ENCODE data around the gene SIGLEC10. TPM values are rescaled to one million over a fixed set of nuclear protein-coding genes. Genes with fewer than 3 reads are reported as not detected.

Gene SIGLEC10
- total RNA-seq, 1 donor from 2014 or later = not detected

GRCh38 chr19:51361239-51361638 lies 56.2 kb downstream of the SIGLEC10 start:
- Histone ChIP-seq H3K27me3 (ENCODE audit: insufficient read depth, low read length) (no peaks in the 10 kb centered on the region), H3K27ac (ENCODE audit: low read depth, low read length) (no peak overlapping the region), H4K20me1 (ENCODE audit: insufficient read depth, low read length) (peaks cover 9% of the 10 kb centered on the region), H3K9me3 (ENCODE audit: insufficient read depth, low read depth, low read length) (no peaks in the 10 kb centered on the region), H3K36me3 (ENCODE audit: insufficient read depth, low read length) (no peaks in the 10 kb centered on the region), H2AFZ (ENCODE audit: low read depth, low read length) (no peak overlapping the region), H3K9ac (ENCODE audit: low read length) (no peak overlapping the region), H3K4me3 (ENCODE audit: insufficient read depth, low read depth, low read length) (no peak overlapping the region), H3K4me1 (ENCODE audit: insufficient read depth, low read length) (peaks cover 31% of the 10 kb centered on the region), H3K4me2 (ENCODE audit: low read length) (no peak overlapping the region), H3K79me2 (ENCODE audit: insufficient read depth, low read length) (peaks cover 17% of the 10 kb centered on the region)
- Mint-ChIP-seq H3K9me3 (ENCODE audit: unreplicated experiment) (no peaks in the 10 kb centered on the region), H3K27me3 (ENCODE audit: low read depth, unreplicated experiment) (no peaks in the 10 kb centered on the region), H3K4me1 (ENCODE audit: low read depth, unreplicated experiment) (peaks cover 26% of the 10 kb centered on the region), H3K27ac (ENCODE audit: unreplicated experiment) (no peak overlapping the region), H3K36me3 (ENCODE audit: low read depth, unreplicated experiment) (peaks cover 4% of the 10 kb centered on the region), H3K4me3 (ENCODE audit: unreplicated experiment) (no peak overlapping the region)
- TF ChIP-seq CTCF (IDR thresholded peaks at IDR 0.05; ENCODE audit: insufficient read depth, low read depth, low read length) (no peak), EZH2 (IDR thresholded peaks at IDR 0.05; ENCODE audit: insufficient read depth, low read length) (no peak)
- FAIRE-seq (no peak), DNase-seq (ENCODE audit: low read depth) (no peak)

Other genes with a start within 250 kb of the SIGLEC10 start
- not detected in 2 replicates for gene CD33, start 192.6 kb downstream of the SIGLEC10 start, total RNA-seq
- gene SIGLECL1, start 166.6 kb downstream of the SIGLEC10 start, total RNA-seq = not detected in 2 replicates
- 5.4 and 6.6 TPM in 2 replicates for gene IGLON5, start 106.0 kb downstream of the SIGLEC10 start, total RNA-seq
- gene VSIG10L, start 75.5 kb downstream of the SIGLEC10 start, total RNA-seq = 4.2 and 4.7 TPM in 2 replicates
- 64.3 and 72.5 TPM in 2 replicates for gene ETFB, start 51.3 kb downstream of the SIGLEC10 start, total RNA-seq
- gene CLDND2, start 48.6 kb downstream of the SIGLEC10 start, total RNA-seq = 0.84 and 1.4 TPM in 2 replicates
- not detected in 2 replicates for gene NKG7, start 45.0 kb downstream of the SIGLEC10 start, total RNA-seq
- not detected in 2 replicates for gene LIM2, start 29.7 kb downstream of the SIGLEC10 start, total RNA-seq
- not detected in 2 replicates for gene C19orf84, start 27.1 kb downstream of the SIGLEC10 start, total RNA-seq
- gene SIGLEC8, start 40.8 kb upstream of the SIGLEC10 start, total RNA-seq = not detected in 2 replicates
- not detected in 2 replicates for gene CEACAM18, start 60.9 kb upstream of the SIGLEC10 start, total RNA-seq
- gene SIGLEC12, start 84.2 kb upstream of the SIGLEC10 start, total RNA-seq = not detected in 2 replicates
- gene SIGLEC6, start 114.0 kb upstream of the SIGLEC10 start, total RNA-seq = not detected in 2 replicates
- 14.3 and 15.1 TPM in 2 replicates for gene ZNF175, start 153.6 kb upstream of the SIGLEC10 start, total RNA-seq
- gene SIGLEC5, start 212.8 kb upstream of the SIGLEC10 start, total RNA-seq = not detected in 2 replicates
- not detected in 2 replicates for gene SIGLEC14, start 229.2 kb upstream of the SIGLEC10 start, total RNA-seq

Measured in astrocyte (in vitro differentiated cells and primary cell).